GM20000 (cell line): ENCODE results near the gene ZCCHC24.

Experiments used
- DNase-seq: peaks from one replicate; pipeline ENCODE4 v3.0.0; 2012; ENCODE audit warnings: low spot score
- TF ChIP-seq, protein P1 (sequence below): IDR thresholded peaks from 2 replicates; pipeline ENCODE4 v1.5.1; 2012; ENCODE audit warnings: mild to moderate bottlenecking, control low read depth; ENCODE audit errors: extremely low read depth, missing control alignments

Gene ZCCHC24

DNA sequence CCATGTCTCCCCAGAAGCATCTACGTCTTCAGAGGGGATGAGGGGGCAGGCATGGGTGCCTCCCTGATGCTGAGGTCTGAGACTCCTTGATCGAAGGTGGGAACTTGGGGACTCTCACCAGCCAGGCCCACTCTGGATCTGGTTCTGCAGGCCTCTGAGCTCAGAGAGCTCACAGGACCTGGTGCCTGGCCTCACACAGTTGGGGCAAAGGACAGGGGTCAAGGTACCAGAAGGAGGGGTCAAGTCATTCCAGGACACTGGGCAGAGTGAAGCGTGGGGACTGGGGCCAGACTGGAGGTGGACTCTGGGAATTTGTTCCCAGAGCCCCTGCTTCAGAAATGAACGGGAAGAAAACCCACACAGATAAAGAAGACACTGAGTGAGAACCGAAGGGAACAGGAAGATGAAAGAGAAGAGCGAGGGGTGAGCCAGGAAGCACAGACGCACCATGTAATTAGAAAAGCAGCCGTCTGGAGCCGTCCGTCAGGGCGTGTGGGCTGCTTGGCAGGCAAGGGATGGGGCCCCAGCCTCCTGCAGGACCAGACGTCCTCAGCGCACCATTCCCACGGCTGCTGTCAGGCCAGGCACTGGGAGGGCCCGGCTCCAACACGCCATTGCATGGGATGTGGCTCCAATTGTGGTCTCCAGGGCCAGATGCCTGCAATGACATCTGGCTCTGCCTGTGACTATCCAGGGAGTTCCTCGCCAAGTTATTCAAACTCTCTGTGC lies 47.7 kb downstream of the ZCCHC24 start:
- TF ChIP-seq, protein P1, sequence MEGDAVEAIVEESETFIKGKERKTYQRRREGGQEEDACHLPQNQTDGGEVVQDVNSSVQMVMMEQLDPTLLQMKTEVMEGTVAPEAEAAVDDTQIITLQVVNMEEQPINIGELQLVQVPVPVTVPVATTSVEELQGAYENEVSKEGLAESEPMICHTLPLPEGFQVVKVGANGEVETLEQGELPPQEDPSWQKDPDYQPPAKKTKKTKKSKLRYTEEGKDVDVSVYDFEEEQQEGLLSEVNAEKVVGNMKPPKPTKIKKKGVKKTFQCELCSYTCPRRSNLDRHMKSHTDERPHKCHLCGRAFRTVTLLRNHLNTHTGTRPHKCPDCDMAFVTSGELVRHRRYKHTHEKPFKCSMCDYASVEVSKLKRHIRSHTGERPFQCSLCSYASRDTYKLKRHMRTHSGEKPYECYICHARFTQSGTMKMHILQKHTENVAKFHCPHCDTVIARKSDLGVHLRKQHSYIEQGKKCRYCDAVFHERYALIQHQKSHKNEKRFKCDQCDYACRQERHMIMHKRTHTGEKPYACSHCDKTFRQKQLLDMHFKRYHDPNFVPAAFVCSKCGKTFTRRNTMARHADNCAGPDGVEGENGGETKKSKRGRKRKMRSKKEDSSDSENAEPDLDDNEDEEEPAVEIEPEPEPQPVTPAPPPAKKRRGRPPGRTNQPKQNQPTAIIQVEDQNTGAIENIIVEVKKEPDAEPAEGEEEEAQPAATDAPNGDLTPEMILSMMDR, result no peak
- no peak for DNase-seq

DNA sequence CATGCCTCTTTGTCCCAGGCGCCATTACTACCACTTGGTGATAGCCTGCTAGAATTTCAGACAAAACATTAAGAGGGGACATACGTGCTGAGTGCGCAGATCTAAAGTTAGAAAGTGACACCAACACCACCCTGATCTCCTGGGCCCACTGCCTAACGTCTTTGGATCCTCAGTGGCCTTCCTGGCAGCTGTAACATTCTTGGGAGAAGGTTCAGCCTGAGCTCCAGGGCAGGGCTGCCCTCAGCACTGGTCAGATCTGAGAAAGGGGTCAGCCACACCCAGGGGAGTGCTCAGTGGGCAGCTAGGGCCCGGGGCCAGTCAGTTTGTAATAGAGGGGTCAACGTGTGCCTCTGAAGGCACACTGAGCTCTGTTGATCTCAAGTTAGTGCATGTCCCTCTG lies 48.4 kb downstream of the ZCCHC24 start:
- no peak for DNase-seq
- TF ChIP-seq, protein P1, result no peak

DNA sequence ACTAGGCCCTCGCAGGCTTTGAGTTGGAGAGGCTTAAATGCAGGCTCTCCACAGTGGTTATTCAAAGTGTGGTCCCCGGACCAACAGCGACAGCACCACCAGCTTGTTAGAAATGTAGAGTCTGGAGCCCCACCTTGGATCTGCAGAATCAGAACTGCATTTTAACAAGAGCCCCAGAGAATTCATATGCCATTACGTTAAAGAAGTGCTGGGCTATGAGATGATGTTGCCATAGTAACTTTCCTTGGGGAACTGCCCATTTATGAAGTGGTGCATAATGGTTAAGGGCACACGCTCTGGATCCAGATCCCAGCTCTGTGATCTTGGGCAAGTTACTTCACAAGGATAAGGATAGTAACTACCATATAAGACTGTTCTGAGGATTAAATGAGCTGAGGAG lies 48.9 kb downstream of the ZCCHC24 start:
- no peak for DNase-seq
- TF ChIP-seq, protein P1, result no peak

DNA sequence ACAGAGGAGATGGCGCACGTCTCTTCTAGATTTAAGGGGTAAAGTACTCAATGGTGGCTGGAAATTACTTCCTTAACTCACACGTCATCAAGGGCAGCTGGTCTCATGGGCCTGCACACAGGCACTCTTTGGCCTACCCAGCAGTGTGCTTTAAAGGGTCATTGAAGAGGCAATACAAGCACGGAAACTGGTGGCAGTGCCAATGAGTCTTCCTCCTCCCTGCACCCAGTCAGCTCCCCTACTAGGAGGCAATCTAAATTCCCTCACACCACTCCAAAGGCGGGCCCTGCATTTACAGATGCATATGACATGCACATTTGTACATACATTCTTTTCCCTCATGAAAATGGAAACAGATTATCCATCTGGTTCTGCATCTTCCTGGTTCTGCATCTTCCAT lies 50.8 kb downstream of the ZCCHC24 start:
- TF ChIP-seq, protein P1, result no peak
- DNase-seq, result no peak

DNA sequence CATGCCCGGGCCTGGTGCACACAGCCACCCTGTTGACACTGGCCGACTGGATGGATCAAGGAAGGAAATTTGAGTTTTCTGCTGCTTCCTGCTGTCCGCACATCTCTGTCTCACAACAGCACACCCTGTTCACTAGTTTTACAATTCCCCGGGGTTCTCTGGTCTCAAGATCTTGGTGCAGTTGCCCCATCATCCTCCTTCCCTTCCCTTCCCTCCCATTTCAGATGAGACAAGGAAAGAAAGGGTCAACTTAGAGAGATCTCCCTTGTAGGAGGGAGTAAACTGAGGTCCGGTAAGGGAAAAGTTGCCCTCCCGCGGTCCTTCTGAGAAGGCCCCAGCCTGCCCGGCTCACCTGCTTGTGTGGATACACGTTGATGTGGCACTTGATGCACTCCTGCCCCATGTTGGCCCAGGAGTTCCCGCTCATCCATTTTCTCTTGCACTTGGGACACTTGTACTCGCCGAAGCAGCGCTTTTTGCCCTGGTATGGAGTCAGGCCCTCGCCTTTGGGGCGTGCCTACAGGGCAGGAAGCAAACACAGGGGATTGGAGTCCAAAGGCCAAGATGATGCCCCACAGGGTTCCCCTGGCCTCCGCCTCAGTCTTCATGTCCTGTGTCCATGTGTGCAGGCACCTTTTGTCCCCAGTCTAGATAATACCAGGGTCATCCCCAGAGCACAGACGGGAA lies 51.4 kb downstream of the ZCCHC24 start:
- TF ChIP-seq, protein P1, result no peak
- no peak for DNase-seq

DNA sequence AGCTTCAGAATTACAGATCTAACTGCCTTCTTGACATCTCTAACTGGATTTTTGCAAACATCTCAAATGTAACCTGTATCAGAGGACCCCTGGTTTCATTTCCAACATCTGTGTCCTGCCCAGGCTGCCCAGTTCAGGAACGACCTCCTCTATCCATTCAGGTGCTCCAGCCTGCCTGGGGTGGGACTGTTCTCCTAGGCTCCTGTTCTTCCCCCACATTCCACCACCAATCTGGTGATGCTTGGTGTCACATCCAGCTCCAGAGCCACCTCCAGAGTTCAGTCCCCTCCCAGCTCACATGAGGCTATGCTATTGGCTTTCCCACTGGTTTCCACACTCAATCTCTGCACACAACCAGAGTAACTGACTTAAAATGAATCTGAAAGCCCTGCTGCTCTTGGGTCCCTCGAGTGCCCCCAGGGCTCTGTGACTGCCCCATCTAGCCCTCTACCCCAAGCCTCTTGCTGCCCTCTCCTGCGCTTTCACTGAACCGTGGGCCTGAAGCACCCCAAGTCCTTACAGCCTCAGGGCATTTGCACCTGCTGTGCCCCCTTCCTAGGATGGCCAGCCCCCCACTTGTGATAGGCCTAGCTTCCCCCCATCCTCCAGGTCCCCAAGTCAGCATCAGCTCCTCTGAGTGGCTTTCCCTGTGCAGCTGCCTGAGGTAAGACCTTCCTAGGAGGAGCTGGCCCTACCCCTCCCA lies 52.1 kb downstream of the ZCCHC24 start:
- DNase-seq, result no peak
- TF ChIP-seq, protein P1, result no peak
